GM18505 (cell line): ENCODE results near the gene EIF5.

ENCODE experiments used
- ATAC-seq: cut with Tn5 transposase; IDR thresholded peaks from one replicate; pipeline ENCODE4 v1.9.1; 2021; ENCODE audit not compliant: unreplicated experiment
- POLR2A ChIP-seq: IDR thresholded peaks from 4 replicates; pipeline ENCODE4 v1.6.1; 2011; ENCODE audit warnings: borderline replicate concordance; ENCODE audit not compliant: insufficient read depth, insufficient read length; ENCODE audit errors: extremely low read depth

EIF5 gene

GRCh38 chr14:103336191-103336590 lies 2.2 kb downstream of the EIF5 start:
- TF ChIP-seq POLR2A = no peak
- ATAC-seq = no peak

GRCh38 chr14:103337794-103338193 lies 3.8 kb downstream of the EIF5 start:
- ATAC-seq = no peak
- no peak for TF ChIP-seq POLR2A

GRCh38 chr14:103339561-103339960 lies 5.5 kb downstream of the EIF5 start:
- TF ChIP-seq POLR2A = no peak
- ATAC-seq = no peak

- ATAC-seq = no peak
- no peak for TF ChIP-seq POLR2A
Observed at GRCh38 chr14:103340480-103341212, 6.6 kb downstream of the EIF5 start.

- no peak for ATAC-seq
- peak; percentile 19 for TF ChIP-seq POLR2A
Observed at GRCh38 chr14:103341250-103342129, 7.5 kb downstream of the EIF5 start.

GRCh38 chr14:103343164-103343879 lies 9.3 kb downstream of the EIF5 start:
- ATAC-seq = no peak
- TF ChIP-seq POLR2A = no peak

- no peak for ATAC-seq
- no peak for TF ChIP-seq POLR2A
Observed at GRCh38 chr14:103343905-103344797, 10.1 kb downstream of the EIF5 start.

- no peak for ATAC-seq
- peak; percentile 17 for TF ChIP-seq POLR2A
Observed at GRCh38 chr14:103346286-103346685, 12.2 kb downstream of the EIF5 start.

GRCh38 chr14:103347091-103347815 lies 13.2 kb downstream of the EIF5 start:
- TF ChIP-seq POLR2A = no peak
- no peak for ATAC-seq

GRCh38 chr14:103348154-103348553 lies 14.1 kb downstream of the EIF5 start:
- TF ChIP-seq POLR2A = no peak
- ATAC-seq = no peak

- TF ChIP-seq POLR2A = no peak
- ATAC-seq = no peak
Observed at GRCh38 chr14:103349982-103350381, 15.9 kb downstream of the EIF5 start.

- TF ChIP-seq POLR2A = no peak
- ATAC-seq = no peak
Observed at GRCh38 chr14:103353362-103353761, 19.3 kb downstream of the EIF5 start.
